ENCODE data around the gene MDN1.
"Not testable (repeated sequence)": the region's sequence is repeated elsewhere in the genome, so short reads cannot be mapped to it uniquely, and the experiment has no call there.

The MDN1 gene

GRCh38 chr6:89797317-89797716, 22.3 kb downstream of the MDN1 start:
- no peak overlapping the region for H3K4me3 Mint-ChIP-seq
- peaks cover 83% of the 10 kb centered on the region for H3K36me3 Mint-ChIP-seq (ENCODE audit: low read depth)
- DNase-seq = no peak

GRCh38 chr6:89794324-89794723, 25.3 kb downstream of the MDN1 start:
- Mint-ChIP-seq H3K27ac (peak overlapping the region; percentile 83), H3K9me3 (no peaks in the 10 kb centered on the region), H3K27me3 (no peaks in the 10 kb centered on the region), H3K36me3 (ENCODE audit: low read depth) (peaks cover 78% of the 10 kb centered on the region), H3K4me3 (peak overlapping the region; percentile 37), H3K4me1 (ENCODE audit: low read depth) (peaks cover 33% of the 10 kb centered on the region)
- no peak for DNase-seq

More at GRCh38 chr6:89797317-89797716, 22.3 kb downstream of the MDN1 start:
- Mint-ChIP-seq H3K27me3 (no peaks in the 10 kb centered on the region), H3K27ac (no peak overlapping the region), H3K4me1 (ENCODE audit: low read depth) (peaks cover 38% of the 10 kb centered on the region), H3K9me3 (no peaks in the 10 kb centered on the region)

GRCh38 chr6:89793586-89793985, 26.0 kb downstream of the MDN1 start:
- H3K36me3 Mint-ChIP-seq (ENCODE audit: low read depth) = peaks cover 78% of the 10 kb centered on the region
- H3K27me3 Mint-ChIP-seq = no peaks in the 10 kb centered on the region
- H3K4me3 Mint-ChIP-seq = no peak overlapping the region
- H3K9me3 Mint-ChIP-seq = no peaks in the 10 kb centered on the region
- peaks cover 33% of the 10 kb centered on the region for H3K4me1 Mint-ChIP-seq (ENCODE audit: low read depth)
- DNase-seq = no peak
- peak overlapping the region; percentile 83 for H3K27ac Mint-ChIP-seq

- DNase-seq = no peak
- Mint-ChIP-seq H3K4me1 (ENCODE audit: low read depth) (peaks cover 33% of the 10 kb centered on the region), H3K9me3 (no peaks in the 10 kb centered on the region), H3K27ac (peak overlapping the region; percentile 4), H3K36me3 (ENCODE audit: low read depth) (peaks cover 83% of the 10 kb centered on the region), H3K4me3 (no peak overlapping the region), H3K27me3 (no peaks in the 10 kb centered on the region)
Measured at GRCh38 chr6:89792881-89793280, 26.7 kb downstream of the MDN1 start.

- no peak for DNase-seq
- H3K9me3 Mint-ChIP-seq = no peaks in the 10 kb centered on the region
- H3K4me3 Mint-ChIP-seq = no peak overlapping the region
- peaks cover 92% of the 10 kb centered on the region for H3K36me3 Mint-ChIP-seq (ENCODE audit: low read depth)
- H3K4me1 Mint-ChIP-seq (ENCODE audit: low read depth) = peaks cover 26% of the 10 kb centered on the region
- H3K27me3 Mint-ChIP-seq = no peaks in the 10 kb centered on the region
- H3K27ac Mint-ChIP-seq = no peak overlapping the region
Measured at GRCh38 chr6:89790403-89790802, 29.2 kb downstream of the MDN1 start.

GRCh38 chr6:89789980-89790379, 29.6 kb downstream of the MDN1 start:
- no peaks in the 10 kb centered on the region for H3K27me3 Mint-ChIP-seq
- no peak for DNase-seq
- no peak overlapping the region for H3K4me3 Mint-ChIP-seq
- H3K36me3 Mint-ChIP-seq (ENCODE audit: low read depth) = peaks cover 92% of the 10 kb centered on the region
- H3K4me1 Mint-ChIP-seq (ENCODE audit: low read depth) = peaks cover 21% of the 10 kb centered on the region
- H3K27ac Mint-ChIP-seq = no peak overlapping the region
- H3K9me3 Mint-ChIP-seq = no peaks in the 10 kb centered on the region

- peaks cover 2% of the 10 kb centered on the region for H3K9me3 Mint-ChIP-seq
- no peak overlapping the region for H3K4me3 Mint-ChIP-seq
- H3K27ac Mint-ChIP-seq = no peak overlapping the region
- H3K36me3 Mint-ChIP-seq (ENCODE audit: low read depth) = peaks cover 91% of the 10 kb centered on the region
- H3K27me3 Mint-ChIP-seq = no peaks in the 10 kb centered on the region
- no peak for DNase-seq
- no peaks in the 10 kb centered on the region for H3K4me1 Mint-ChIP-seq (ENCODE audit: low read depth)
Measured at GRCh38 chr6:89787660-89788328, 31.8 kb downstream of the MDN1 start.

GRCh38 chr6:89786970-89787369, 32.6 kb downstream of the MDN1 start:
- H3K4me1 Mint-ChIP-seq (ENCODE audit: low read depth) = no peaks in the 10 kb centered on the region
- no peak overlapping the region for H3K4me3 Mint-ChIP-seq
- no peak for DNase-seq
- H3K27ac Mint-ChIP-seq = no peak overlapping the region
- peaks cover 2% of the 10 kb centered on the region for H3K9me3 Mint-ChIP-seq
- peaks cover 89% of the 10 kb centered on the region for H3K36me3 Mint-ChIP-seq (ENCODE audit: low read depth)
- H3K27me3 Mint-ChIP-seq = no peaks in the 10 kb centered on the region

GRCh38 chr6:89784838-89785237, 34.8 kb downstream of the MDN1 start:
- DNase-seq = no peak
- Mint-ChIP-seq H3K36me3 (ENCODE audit: low read depth) (peaks cover 93% of the 10 kb centered on the region), H3K27ac (no peak overlapping the region), H3K4me3 (no peak overlapping the region), H3K27me3 (no peaks in the 10 kb centered on the region), H3K9me3 (peaks cover 2% of the 10 kb centered on the region), H3K4me1 (ENCODE audit: low read depth) (no peaks in the 10 kb centered on the region)

- H3K36me3 Mint-ChIP-seq (ENCODE audit: low read depth) = peaks cover 88% of the 10 kb centered on the region
- H3K4me3 Mint-ChIP-seq; H3K27ac Mint-ChIP-seq; DNase-seq; H3K9me3 Mint-ChIP-seq; H3K27me3 Mint-ChIP-seq; H3K4me1 Mint-ChIP-seq (ENCODE audit: low read depth): not testable (repeated sequence)
Measured at GRCh38 chr6:89783293-89783692, 36.3 kb downstream of the MDN1 start.

- Mint-ChIP-seq H3K4me1 (ENCODE audit: low read depth) (no peaks in the 10 kb centered on the region), H3K27ac (no peak overlapping the region), H3K9me3 (peaks cover 2% of the 10 kb centered on the region), H3K27me3 (no peaks in the 10 kb centered on the region), H3K36me3 (ENCODE audit: low read depth) (peaks cover 87% of the 10 kb centered on the region), H3K4me3 (no peak overlapping the region)
- no peak for DNase-seq
Measured at GRCh38 chr6:89782222-89782621, 37.4 kb downstream of the MDN1 start.

- H3K36me3 Mint-ChIP-seq (ENCODE audit: low read depth) = peaks cover 87% of the 10 kb centered on the region
- H3K9me3 Mint-ChIP-seq = peaks cover 2% of the 10 kb centered on the region
- peak overlapping the region; percentile 20 for H3K27ac Mint-ChIP-seq
- H3K27me3 Mint-ChIP-seq = no peaks in the 10 kb centered on the region
- H3K4me1 Mint-ChIP-seq (ENCODE audit: low read depth) = no peaks in the 10 kb centered on the region
- H3K4me3 Mint-ChIP-seq = no peak overlapping the region
- no peak for DNase-seq
Measured at GRCh38 chr6:89781070-89782034, 38.2 kb downstream of the MDN1 start.

- H3K27ac Mint-ChIP-seq = no peak overlapping the region
Measured at GRCh38 chr6:89777455-89777854, 42.1 kb downstream of the MDN1 start.

GRCh38 chr6:89776583-89777233, 42.9 kb downstream of the MDN1 start:
- Mint-ChIP-seq H3K27ac (no peak overlapping the region), H3K4me3 (no peak overlapping the region), H3K36me3 (ENCODE audit: low read depth) (peaks cover 93% of the 10 kb centered on the region), H3K27me3 (no peaks in the 10 kb centered on the region), H3K9me3 (no peaks in the 10 kb centered on the region), H3K4me1 (ENCODE audit: low read depth) (no peaks in the 10 kb centered on the region)
- no peak for DNase-seq

More at GRCh38 chr6:89777455-89777854, 42.1 kb downstream of the MDN1 start:
- Mint-ChIP-seq H3K4me1 (ENCODE audit: low read depth) (no peaks in the 10 kb centered on the region), H3K9me3 (no peaks in the 10 kb centered on the region), H3K27me3 (no peaks in the 10 kb centered on the region), H3K36me3 (ENCODE audit: low read depth) (peaks cover 91% of the 10 kb centered on the region), H3K4me3 (no peak overlapping the region)
- DNase-seq = no peak

Measured in activated T-cell treated with anti-CD3 and anti-CD28 coated beads, Interleukin-2, amount 50 U/mL, for 24 hours (primary cell).